A204.1 (cell line): ENCODE measurements around the gene FGF18.

Source experiments
- FAIRE-seq: peaks from 2 replicates; lab custom pipeline; 2012; peaks lifted over from hg19 to GRCh38; lab: Jason Lieb, UNC

FGF18 gene

GRCh38 chr5:171498166-171498565, 78.7 kb downstream of the FGF18 start:
- FAIRE-seq = no peak

- no peak for FAIRE-seq
These were observed 80.2 kb downstream of the FGF18 start for GRCh38 chr5:171499611-171500010.

GRCh38 chr5:171505473-171506043, 86.1 kb downstream of the FGF18 start:
- FAIRE-seq = no peak

- no peak for FAIRE-seq
These were observed 87.5 kb downstream of the FGF18 start for GRCh38 chr5:171506951-171507350.
